M059J (cell line): ENCODE results near the gene KLHDC7B. TPM values are rescaled to one million over a fixed set of nuclear protein-coding genes. Genes with fewer than 3 reads are reported as not detected.
"Not testable (repeated sequence)": the region's sequence is repeated elsewhere in the genome, so short reads cannot be mapped to it uniquely, and the experiment has no call there.

Source experiments
- DNase-seq: peaks from one replicate; pipeline ENCODE4 v3.0.0-alpha.2; 2012; ENCODE audit warnings: low read depth
- total RNA-seq: library from RNA; depleted of rRNA; stranded (reverse); fragments of >200 nt; shearing (Covaris generic); gene quantifications from 2 replicates; pipeline ENCODE4 v1.2.3, GENCODE V29; 2014

Gene KLHDC7B
- total RNA-seq, 1 experiment from 2014 or later, result 0.02 TPM

GRCh38 chr22:50529897-50530579, 15.7 kb upstream of the KLHDC7B start, which contains the start of gene TYMP:
TYMP (minus strand) TSS chr22:50530012; CDS start chr22:50529709, 303 bp downstream.
- peak; percentile 81 for DNase-seq

DNA sequence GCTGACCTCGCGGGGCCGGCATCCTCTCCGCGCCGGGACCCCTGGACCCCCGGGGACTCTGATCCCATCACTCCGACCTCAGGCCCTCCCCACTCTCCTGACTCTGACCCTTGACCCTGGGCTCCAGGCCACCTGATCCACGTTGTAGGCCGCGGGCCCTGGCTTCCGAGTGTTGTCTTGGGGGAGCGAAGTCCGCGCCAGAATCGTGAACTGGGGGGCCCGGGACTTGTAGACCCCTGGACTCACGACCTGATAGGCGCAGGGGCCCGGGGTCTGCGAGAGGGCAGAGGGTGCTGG, 15.2 kb upstream of the KLHDC7B start:
- DNase-seq, result no peak

GRCh38 chr22:50530877-50531545, 14.7 kb upstream of the KLHDC7B start:
- peak; percentile 84 for DNase-seq

- peak; percentile 68 for DNase-seq
Observed at GRCh38 chr22:50531546-50531961, 14.1 kb upstream of the KLHDC7B start.

DNA sequence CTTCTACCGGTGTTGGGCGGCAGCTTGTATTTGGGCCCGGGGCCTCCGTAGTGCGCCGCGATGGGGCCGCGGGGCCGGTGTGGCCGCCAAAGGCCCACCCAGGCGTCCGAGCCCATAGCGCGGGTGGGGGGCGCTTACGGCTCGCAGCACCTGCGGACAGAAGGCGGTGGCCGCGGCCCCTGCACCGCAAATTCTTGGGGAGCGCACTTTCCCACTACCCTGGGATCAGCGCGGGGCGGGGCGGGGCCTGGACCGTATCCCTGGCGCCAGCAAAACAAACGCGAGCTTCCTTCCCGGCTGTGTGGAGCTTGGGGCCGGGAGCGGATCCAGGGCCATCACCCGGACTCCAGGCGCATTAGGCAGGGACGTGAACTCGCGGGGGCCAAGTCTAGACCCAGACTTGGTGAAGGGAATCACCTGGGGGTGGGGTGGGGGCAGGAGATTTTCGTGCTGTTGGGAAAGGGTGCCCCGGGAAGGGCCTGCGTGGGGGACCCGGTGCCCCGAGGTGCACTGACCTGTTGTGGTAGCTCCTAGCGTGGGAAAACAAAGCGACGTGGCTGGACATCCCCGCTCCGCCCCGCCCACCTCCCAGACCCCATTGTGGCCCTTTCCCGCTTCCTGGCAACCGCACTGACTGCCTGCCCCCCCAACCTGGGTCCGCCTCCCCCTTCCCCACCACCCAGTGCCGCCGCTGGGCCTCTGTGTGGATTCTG, 13.6 kb upstream of the KLHDC7B start:
- DNase-seq, result peak; percentile 81

DNA sequence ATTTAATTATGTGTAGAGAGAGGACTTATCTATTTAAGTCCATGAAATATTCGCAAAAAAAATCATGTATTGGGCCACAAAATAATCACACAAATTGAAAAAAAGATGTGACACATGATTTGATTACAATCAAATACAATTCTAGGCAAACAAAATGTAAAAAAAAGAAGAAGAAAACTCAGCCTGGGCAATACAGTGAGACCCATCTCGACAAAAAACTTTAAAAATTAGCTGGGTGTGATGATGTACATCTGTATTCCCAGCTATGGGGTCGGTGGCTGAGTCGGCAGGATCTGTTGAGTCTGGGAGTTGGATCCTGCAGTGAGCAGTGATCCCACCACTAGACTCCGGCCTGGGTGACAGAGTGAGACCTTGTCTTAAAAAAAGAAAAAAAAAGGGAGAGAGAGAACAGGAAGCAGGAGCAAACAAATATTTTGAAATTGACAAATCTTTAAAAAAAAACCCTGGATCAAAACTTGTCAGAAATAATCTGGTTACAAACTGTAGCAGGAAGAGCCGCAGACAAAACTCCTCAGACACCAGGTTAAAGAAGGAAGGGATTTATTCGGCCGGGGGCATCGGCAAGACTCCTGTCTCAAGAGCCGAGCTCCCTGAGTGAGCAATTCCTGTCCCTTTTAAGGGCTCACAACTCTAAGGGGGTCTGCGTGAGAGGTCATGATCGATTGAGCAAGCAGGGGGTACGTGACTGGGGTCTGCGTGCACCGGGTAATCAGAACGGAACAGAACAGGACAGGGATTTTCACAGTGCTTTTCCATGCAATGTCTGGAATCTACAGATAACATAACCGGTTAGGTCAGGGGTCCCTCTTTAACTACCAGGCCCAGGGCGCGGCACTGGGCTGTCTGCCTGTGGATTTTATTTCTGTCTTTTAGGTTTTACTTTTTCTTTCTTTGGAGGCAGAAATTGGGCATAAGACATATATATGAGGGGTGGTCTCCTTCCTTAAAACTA, 12.6 kb upstream of the KLHDC7B start:
- DNase-seq, result no peak

DNA sequence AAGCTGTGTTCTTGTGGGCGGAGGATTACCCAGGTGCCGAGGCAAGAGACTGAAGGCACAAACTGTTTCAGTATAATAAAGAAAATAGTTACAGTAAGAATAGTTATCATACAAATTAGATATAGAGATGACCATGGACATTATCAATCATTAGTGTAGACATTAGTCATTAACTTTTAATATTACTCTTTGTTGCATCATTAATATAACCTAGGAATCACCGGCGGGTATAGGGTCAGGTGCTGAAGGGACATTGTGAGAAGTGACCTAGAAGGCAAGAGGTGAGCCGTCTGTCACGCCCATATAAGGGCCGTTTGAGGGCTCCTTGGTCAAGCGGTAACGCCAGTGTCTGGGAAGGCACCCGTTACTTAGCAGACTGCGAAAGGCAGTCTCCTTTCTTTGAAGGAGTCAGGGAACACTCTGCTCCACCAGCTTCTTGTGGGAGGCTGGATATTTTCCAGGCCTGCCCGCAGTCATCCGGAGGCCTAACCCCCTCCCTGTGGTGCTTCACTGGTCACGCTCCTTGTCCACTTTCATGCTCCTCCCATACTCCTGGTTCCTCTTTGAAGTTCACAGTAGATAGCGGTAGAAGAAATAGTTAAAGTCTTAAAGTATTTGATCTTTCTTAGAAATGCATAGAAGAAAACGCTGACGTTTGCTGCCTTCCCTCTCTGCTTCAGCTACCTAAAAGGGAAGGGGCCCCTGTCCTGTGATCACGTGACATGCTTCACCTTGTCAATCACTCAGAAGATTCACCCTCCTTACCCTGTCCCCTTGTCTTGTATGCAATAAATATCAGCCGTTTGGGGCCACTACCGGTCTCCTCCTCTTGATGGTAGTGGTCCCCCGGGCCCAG, 11.6 kb upstream of the KLHDC7B start:
- DNase-seq, result not testable (repeated sequence)

- no peak for DNase-seq
Observed at GRCh38 chr22:50535113-50535512, 10.6 kb upstream of the KLHDC7B start.

- no peak for DNase-seq
Observed at GRCh38 chr22:50536226-50536625, 9.5 kb upstream of the KLHDC7B start.

DNA sequence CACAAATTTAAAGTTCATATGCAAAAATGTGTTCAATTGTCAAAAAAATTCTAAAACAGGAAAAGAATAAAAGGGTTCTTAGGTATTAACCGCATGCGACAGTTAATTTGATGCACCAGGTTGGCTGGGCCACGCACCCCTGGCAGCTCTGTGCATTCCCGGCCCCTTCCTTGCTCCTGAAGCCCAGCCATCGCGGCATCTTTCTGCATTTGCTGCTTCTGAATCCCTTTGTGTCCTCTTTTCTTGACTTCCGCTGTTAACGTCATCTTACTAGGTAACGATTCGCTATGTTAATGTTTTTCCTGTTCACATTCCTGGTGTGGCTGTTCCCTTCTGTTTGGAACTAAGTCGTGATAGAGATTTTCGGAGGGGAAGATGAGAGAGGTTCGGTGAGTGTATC, 7.9 kb upstream of the KLHDC7B start:
- no peak for DNase-seq

GRCh38 chr22:50540381-50540780, 5.3 kb upstream of the KLHDC7B start:
- DNase-seq, result no peak

GRCh38 chr22:50541667-50542026, 4.1 kb upstream of the KLHDC7B start:
- DNase-seq, result peak; percentile 93

DNA sequence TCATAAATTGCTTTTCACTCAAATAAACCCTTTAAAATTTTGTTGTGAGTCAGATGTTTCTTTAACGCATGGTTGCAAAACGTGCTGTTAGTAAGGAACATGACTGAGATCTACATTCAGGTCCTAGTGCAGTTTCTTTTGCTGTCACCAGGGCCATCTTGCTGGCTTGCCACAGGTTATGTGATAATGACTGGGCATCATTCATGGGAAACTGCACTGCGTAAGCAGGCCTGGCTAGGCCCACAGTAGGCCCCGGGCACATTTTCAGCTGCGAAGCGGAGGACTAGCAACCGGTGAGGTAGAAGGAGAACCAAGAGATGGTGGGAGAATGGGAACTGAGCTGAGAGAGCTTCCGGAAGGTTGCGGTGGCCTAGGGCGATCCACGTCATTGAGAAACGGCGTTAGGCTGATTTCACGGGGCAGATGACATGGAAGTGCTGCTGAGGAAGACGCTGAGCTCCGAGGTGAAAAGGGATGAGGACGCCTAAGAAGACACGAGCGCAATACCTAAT, 3.2 kb upstream of the KLHDC7B start:
- peak; percentile 53 for DNase-seq

DNA sequence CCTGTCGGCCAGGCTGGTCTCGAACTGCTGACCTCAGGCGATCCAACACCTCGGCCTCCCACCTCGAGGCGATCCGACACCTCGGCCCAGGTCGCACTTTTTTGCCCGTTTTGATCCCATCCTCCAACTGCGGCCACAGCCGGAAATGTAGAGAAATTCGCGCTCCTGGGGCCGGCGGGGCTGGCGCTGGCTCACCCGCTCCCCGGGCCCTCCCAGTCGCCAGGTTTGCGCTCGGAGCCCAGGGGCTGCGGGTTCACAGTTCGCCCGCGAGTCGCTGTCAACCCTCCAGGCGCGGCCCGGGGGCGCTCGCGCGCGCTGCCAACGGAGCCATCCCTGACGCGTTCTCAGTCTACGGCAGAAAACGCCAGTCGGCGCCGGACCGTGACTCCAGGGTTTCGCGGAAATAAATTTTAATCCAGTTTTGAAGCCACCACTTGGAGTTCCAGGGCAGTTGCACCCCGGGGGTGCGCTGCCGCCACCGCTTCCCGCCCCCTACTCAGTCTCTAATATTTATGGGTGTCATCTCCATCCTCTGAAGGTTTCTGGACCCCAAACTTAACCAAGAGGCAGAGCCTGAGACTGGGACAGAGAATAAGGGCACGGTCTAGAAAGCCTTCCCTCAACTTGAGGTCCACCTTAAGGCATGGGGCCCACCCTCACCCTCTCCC, 1.5 kb upstream of the KLHDC7B start:
- DNase-seq, result peak; percentile 73

DNA sequence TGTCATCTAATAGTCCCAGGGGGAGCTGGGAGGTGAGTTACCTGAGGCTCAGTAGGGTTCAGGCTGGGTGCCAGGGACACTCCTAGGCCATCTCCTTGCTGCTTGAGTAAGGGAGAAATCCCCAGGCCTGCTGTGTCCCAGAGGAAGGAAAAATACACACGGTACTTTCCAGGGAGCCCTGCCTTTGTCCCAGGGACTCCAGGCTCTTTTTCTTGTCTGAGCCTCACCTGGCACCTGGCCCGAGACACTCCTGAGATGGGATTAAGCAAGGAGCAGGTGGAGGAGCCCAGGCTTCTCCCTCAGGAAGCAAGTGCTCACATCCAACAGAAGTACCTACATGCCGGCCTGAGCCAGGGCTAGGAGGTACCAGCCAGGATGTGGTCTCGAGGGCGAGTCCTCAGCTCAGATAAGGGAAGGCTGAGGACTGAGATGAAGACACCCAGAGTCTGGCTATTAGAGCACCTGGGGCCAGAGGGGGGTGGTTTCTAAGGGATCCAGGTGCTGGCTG, 899 bp upstream of the KLHDC7B start:
- no peak for DNase-seq

GRCh38 chr22:50546326-50547262, 895 bp downstream of the KLHDC7B start:
- DNase-seq, result no peak

GRCh38 chr22:50547263-50547985, 1.7 kb downstream of the KLHDC7B start:
- no peak for DNase-seq
